Left lung (tissue), 10 donors: Measurements from ENCODE around the gene OTOGL. TPM values are rescaled to one million over a fixed set of nuclear protein-coding genes. Genes with fewer than 3 reads are reported as not detected.
A peak's percentile ranks its signal among the peaks of the same experiment; 100 is the strongest.

Experiments
- ATAC-seq: fragments of 200-7000 bp; cut with Tn5 transposase; one replicate; pipeline ENCODE4 v1.9.1; 2020; ENCODE audit warnings: moderate library complexity
- DNase-seq, 4 donors: peaks; one replicate each; pipeline ENCODE4 v3.0.0-alpha.2; 2013 to 2020
- H3K27ac ChIP-seq, 2 donors: fragments of 200-600 bp; sonication (generic) in 1 of 2; one replicate each; pipeline versions ENCODE4 v1.5.0 to v1.8.0; 2020 to 2021
- H3K27me3 ChIP-seq, 2 donors: fragments of 200-600 bp; sonication (generic) in 1 of 2; one replicate each; pipeline versions ENCODE4 v1.5.0 to v1.8.0; 2020 to 2021
- H3K36me3 ChIP-seq, 2 donors: fragments of 200-600 bp; sonication (generic) in 1 of 2; one replicate each; pipeline versions ENCODE4 v1.5.0 to v1.8.0; 2020 to 2021
- H3K4me1 ChIP-seq, 2 donors: fragments of 200-600 bp; one replicate each; pipeline ENCODE4 v1.8.0; 2021
- H3K4me3 ChIP-seq, 2 donors: fragments of 200-600 bp; sonication (generic) in 1 of 2; one replicate each; pipeline versions ENCODE4 v1.5.0 to v1.8.0; 2020 to 2021; ENCODE audit warnings: mild to moderate bottlenecking in 1 of 2
- H3K9me3 ChIP-seq, 2 donors: fragments of 200-600 bp; sonication (generic) in 1 of 2; one replicate each; pipeline versions ENCODE4 v1.5.0 to v1.8.0; 2020 to 2021
- intact Hi-C, 2 donors: fragments of 100-400 bp; cut with DNase I; formaldehyde crosslinking; loops; one replicate each; pipeline versions ENCODE4 v1.11.2 to v1.14.2; 2022
- polyA plus RNA-seq, 6 donors: library from polyadenylated mRNA; unstranded; fragments of 120-200 nt; gene quantifications; one replicate each; pipeline ENCODE4 v1.2.1, GENCODE V29; 2013; ENCODE audit not compliant: insufficient read length in 6 of 6
- total RNA-seq, 2 donors: library from RNA; stranded (reverse); fragmentation: NEBNext Ultra II Directional; extraction: Animal tissue kit (Norgen Biotek cat#: 25700); gene quantifications; one replicate each; pipeline ENCODE4 v1.2.1, GENCODE V29; 2021
- TF ChIP-seq, protein P1 (sequence below), 2 donors: fragments of 200-600 bp; sonication (generic) in 1 of 2; IDR thresholded peaks; one replicate each; pipeline versions ENCODE4 v1.5.0 to v1.8.0; 2021; ENCODE audit warnings: antibody characterized with exemption in 2 of 2
- donor health status: DM: no; HTN: yes; CAD: no.
- donor health status: DM: no; HTN: no; CAD: no.

Gene OTOGL
- total and polyA plus RNA-seq, 8 donors = 0.08 to 0.66 (median 0.50) TPM

DNA sequence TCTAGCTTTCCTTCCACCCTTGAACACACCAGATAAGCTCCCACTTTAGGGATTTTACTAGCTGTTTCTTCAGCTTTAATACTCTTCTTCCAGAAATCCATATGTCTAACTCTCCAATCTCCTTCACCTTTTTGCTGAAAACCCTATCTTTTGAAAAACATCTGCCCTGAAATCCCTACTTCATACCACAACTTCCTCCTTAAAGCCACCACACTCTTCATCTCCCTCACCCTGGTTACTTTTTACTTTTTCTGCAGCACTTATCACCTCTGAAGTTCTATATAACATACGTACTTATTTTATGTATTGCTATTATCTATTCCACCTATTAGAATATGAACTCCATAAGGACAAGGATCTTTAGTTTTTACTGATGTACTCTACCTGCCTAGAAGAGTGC lies 316.1 kb downstream of the OTOGL start:
- DNase-seq (no peak), ATAC-seq (no peak)
- no peaks in the 10 kb centered on the region for H3K9me3 ChIP-seq
- H3K4me1 ChIP-seq = no peaks in the 10 kb centered on the region
- H3K36me3 ChIP-seq = no peaks in the 10 kb centered on the region
- no peaks in the 10 kb centered on the region for H3K27me3 ChIP-seq
- intact Hi-C loops = no loop called here
- TF ChIP-seq, protein P1, sequence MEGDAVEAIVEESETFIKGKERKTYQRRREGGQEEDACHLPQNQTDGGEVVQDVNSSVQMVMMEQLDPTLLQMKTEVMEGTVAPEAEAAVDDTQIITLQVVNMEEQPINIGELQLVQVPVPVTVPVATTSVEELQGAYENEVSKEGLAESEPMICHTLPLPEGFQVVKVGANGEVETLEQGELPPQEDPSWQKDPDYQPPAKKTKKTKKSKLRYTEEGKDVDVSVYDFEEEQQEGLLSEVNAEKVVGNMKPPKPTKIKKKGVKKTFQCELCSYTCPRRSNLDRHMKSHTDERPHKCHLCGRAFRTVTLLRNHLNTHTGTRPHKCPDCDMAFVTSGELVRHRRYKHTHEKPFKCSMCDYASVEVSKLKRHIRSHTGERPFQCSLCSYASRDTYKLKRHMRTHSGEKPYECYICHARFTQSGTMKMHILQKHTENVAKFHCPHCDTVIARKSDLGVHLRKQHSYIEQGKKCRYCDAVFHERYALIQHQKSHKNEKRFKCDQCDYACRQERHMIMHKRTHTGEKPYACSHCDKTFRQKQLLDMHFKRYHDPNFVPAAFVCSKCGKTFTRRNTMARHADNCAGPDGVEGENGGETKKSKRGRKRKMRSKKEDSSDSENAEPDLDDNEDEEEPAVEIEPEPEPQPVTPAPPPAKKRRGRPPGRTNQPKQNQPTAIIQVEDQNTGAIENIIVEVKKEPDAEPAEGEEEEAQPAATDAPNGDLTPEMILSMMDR (IDR thresholded peaks at IDR 0.05) = no peak
- H3K4me3 ChIP-seq = no peak overlapping the region
- no peak overlapping the region for H3K27ac ChIP-seq

DNA sequence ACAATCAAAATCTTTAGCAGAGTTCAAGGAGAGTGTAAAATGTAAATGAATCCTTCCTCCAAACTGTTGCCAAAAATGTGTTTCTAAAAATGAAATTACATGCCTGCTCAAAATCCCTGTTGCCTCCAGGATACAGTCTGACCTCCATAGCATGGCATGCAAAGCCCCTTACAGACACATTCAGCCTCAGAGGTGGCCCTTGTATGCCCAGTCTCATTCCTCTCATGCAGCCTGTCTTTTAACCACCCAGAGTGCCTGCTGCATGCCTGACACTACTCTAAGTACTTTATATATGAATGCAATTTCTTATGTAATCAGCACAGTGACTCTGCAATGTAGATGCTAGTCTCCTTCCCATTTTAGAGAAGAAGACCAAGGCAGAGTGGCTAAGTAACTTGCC lies 320.3 kb downstream of the OTOGL start:
- Histone ChIP-seq H3K4me3 (no peak overlapping the region), H3K27ac (no peak overlapping the region), H3K36me3 (no peaks in the 10 kb centered on the region), H3K27me3 (no peaks in the 10 kb centered on the region), H3K9me3 (no peaks in the 10 kb centered on the region), H3K4me1 (no peaks in the 10 kb centered on the region)
- TF ChIP-seq, protein P1 (IDR thresholded peaks at IDR 0.05) = no peak
- ATAC-seq (peak; percentile 30), DNase-seq (no peak)
- intact Hi-C loops = no loop called here

GRCh38 chr12:80420075-80420474 lies 320.7 kb downstream of the OTOGL start:
- H3K27me3 ChIP-seq = no peaks in the 10 kb centered on the region
- ATAC-seq (no peak), DNase-seq (no peak)
- intact Hi-C loops = no loop called here
- H3K4me1 ChIP-seq = no peaks in the 10 kb centered on the region
- no peak overlapping the region for H3K4me3 ChIP-seq
- TF ChIP-seq, protein P1 (IDR thresholded peaks at IDR 0.05) = no peak
- H3K9me3 ChIP-seq = no peaks in the 10 kb centered on the region
- no peak overlapping the region for H3K27ac ChIP-seq
- no peaks in the 10 kb centered on the region for H3K36me3 ChIP-seq

- no peak for ATAC-seq
- Histone ChIP-seq H3K36me3 (no peaks in the 10 kb centered on the region), H3K9me3 (no peaks in the 10 kb centered on the region), H3K27me3 (no peaks in the 10 kb centered on the region), H3K4me1 (no peaks in the 10 kb centered on the region), H3K27ac (no peak overlapping the region), H3K4me3 (no peak overlapping the region)
- DNase-seq = peak in 1 of 4 donors; percentile 16
- TF ChIP-seq, protein P1 (IDR thresholded peaks at IDR 0.05) = no peak
- intact Hi-C loops = no loop called here
Observed at GRCh38 chr12:80422550-80422949, 323.2 kb downstream of the OTOGL start.

Other genes with a start within 250 kb of the OTOGL start
- 10 to 100 TPM; 62.9 to 87.2 TPM for gene PPP1R12A, start 164.4 kb upstream of the OTOGL start, total RNA-seq
- 100 to 1,000 TPM; 110 to 137 (median 124) TPM for gene PPP1R12A, start 164.4 kb upstream of the OTOGL start, polyA plus RNA-seq